HS-27A (cell line): ENCODE measurements around the gene IPCEF1.

Experiments used
- DNase-seq: peaks from one replicate; pipeline ENCODE4 v3.0.0-alpha.2; 2012; ENCODE audit warnings: low read depth, missing footprints

The IPCEF1 gene

GRCh38 chr6:154356690-154357089 lies at the start of gene IPCEF1:
IPCEF1 (minus strand) TSS chr6:154356803; CDS start chr6:154265947, 90,856 bp downstream.
- no peak for DNase-seq

GRCh38 chr6:154406301-154406700 lies 49.7 kb upstream of the IPCEF1 start:
- DNase-seq: no peak

- no peak for DNase-seq
Measured at GRCh38 chr6:154404791-154405400, 48.3 kb upstream of the IPCEF1 start.

- peak; percentile 66 for DNase-seq
Measured at GRCh38 chr6:154403788-154404187, 47.2 kb upstream of the IPCEF1 start.

GRCh38 chr6:154402081-154402780 lies 45.6 kb upstream of the IPCEF1 start:
- no peak for DNase-seq

GRCh38 chr6:154399097-154399496 lies 42.5 kb upstream of the IPCEF1 start:
- DNase-seq: no peak

GRCh38 chr6:154397491-154398195 lies 41.0 kb upstream of the IPCEF1 start:
- no peak for DNase-seq

GRCh38 chr6:154395878-154396277 lies 39.3 kb upstream of the IPCEF1 start:
- no peak for DNase-seq

- DNase-seq: no peak
Measured at GRCh38 chr6:154395316-154395715, 38.7 kb upstream of the IPCEF1 start.

- DNase-seq: no peak
Measured at GRCh38 chr6:154394571-154394970, 38.0 kb upstream of the IPCEF1 start.

- no peak for DNase-seq
Measured at GRCh38 chr6:154390034-154390433, 33.4 kb upstream of the IPCEF1 start.

- DNase-seq: peak; percentile 55
Measured at GRCh38 chr6:154388803-154389202, 32.2 kb upstream of the IPCEF1 start.

- DNase-seq: peak; percentile 78
Measured at GRCh38 chr6:154386848-154387717, 30.5 kb upstream of the IPCEF1 start.

- no peak for DNase-seq
Measured at GRCh38 chr6:154384191-154384590, 27.6 kb upstream of the IPCEF1 start.

GRCh38 chr6:154383273-154383672 lies 26.7 kb upstream of the IPCEF1 start:
- no peak for DNase-seq

GRCh38 chr6:154382740-154383139 lies 26.1 kb upstream of the IPCEF1 start:
- DNase-seq: no peak

- DNase-seq: no peak
Measured at GRCh38 chr6:154381548-154381947, 24.9 kb upstream of the IPCEF1 start.

- no peak for DNase-seq
Measured at GRCh38 chr6:154380741-154381140, 24.1 kb upstream of the IPCEF1 start.

- DNase-seq: no peak
Measured at GRCh38 chr6:154379585-154379984, 23.0 kb upstream of the IPCEF1 start.

- DNase-seq: no peak
Measured at GRCh38 chr6:154378518-154378917, 21.9 kb upstream of the IPCEF1 start.

- DNase-seq: no peak
Measured at GRCh38 chr6:154377726-154378125, 21.1 kb upstream of the IPCEF1 start.

GRCh38 chr6:154373971-154374370 lies 17.4 kb upstream of the IPCEF1 start:
- no peak for DNase-seq
